ENCODE results near the gene REEP5. TPM values are rescaled to one million over a fixed set of nuclear protein-coding genes. Genes with fewer than 3 reads are reported as not detected.

The REEP5 gene
- polyA plus RNA-seq, 1 experiment: 334 TPM

DNA sequence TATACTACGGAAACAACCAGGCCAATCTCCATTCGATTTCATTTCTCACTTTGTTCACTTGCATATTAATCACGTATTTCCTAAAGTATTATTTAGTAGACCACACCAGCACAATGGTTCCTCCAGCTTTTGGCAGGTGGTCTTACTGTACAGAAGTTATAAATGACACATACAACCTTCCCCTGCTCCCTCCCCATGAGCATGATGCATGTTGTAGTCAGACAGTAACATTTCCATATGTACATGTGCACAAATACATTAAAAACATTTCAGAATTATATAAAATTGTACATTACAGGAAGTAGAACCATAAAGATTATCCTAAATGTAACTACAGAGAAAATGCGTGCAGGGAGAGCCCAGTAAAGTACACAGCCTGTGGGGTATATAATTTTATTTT, 43.9 kb downstream of the REEP5 start:
- Histone ChIP-seq H3K4me3 (ENCODE audit: low read depth, low read length) (no peak overlapping the region), H3K36me3 (ENCODE audit: control insufficient read depth, insufficient read depth, low read length) (peaks cover 4% of the 10 kb centered on the region), H3K27me3 (ENCODE audit: control insufficient read depth, insufficient read depth, low read length) (no peaks in the 10 kb centered on the region)
- TF ChIP-seq, protein P1, sequence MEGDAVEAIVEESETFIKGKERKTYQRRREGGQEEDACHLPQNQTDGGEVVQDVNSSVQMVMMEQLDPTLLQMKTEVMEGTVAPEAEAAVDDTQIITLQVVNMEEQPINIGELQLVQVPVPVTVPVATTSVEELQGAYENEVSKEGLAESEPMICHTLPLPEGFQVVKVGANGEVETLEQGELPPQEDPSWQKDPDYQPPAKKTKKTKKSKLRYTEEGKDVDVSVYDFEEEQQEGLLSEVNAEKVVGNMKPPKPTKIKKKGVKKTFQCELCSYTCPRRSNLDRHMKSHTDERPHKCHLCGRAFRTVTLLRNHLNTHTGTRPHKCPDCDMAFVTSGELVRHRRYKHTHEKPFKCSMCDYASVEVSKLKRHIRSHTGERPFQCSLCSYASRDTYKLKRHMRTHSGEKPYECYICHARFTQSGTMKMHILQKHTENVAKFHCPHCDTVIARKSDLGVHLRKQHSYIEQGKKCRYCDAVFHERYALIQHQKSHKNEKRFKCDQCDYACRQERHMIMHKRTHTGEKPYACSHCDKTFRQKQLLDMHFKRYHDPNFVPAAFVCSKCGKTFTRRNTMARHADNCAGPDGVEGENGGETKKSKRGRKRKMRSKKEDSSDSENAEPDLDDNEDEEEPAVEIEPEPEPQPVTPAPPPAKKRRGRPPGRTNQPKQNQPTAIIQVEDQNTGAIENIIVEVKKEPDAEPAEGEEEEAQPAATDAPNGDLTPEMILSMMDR (IDR thresholded peaks at IDR 0.05; ENCODE audit: insufficient read depth, low read depth, low read length): no peak
- no peak for DNase-seq (ENCODE audit: low read depth)
- ChIA-PET POLR2A (interaction anchor here (0.7 kb wide), 1 partner anchor 15 kb away, joined by 3 read pairs; no protein-coding TSS in a partner anchor), CTCF (no interaction called here)

DNA sequence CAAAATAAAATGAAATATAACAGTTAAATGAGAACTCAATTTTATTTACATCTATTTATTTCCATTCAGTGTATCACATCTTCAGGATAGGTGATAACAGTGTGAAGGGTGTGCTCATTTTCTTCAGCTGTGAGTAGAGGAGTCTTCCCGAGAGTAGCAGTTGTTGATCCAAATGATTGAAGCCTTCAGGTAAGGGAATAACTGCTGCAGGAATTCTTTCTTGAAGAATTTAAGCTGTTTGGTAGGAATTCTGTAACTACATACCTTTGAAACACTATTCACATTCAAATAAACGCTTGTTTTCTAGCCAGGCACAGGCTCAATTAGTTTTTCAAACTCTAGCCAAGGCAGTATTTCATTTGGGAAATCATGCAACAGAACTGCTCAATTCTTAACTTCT, 45.7 kb downstream of the REEP5 start:
- ChIA-PET CTCF (no interaction called here), POLR2A (no interaction called here)
- peaks cover 3% of the 10 kb centered on the region for H3K36me3 ChIP-seq (ENCODE audit: control insufficient read depth, insufficient read depth, low read length)
- no peaks in the 10 kb centered on the region for H3K27me3 ChIP-seq (ENCODE audit: control insufficient read depth, insufficient read depth, low read length)
- H3K4me3 ChIP-seq (ENCODE audit: low read depth, low read length): no peak overlapping the region
- no peak for DNase-seq (ENCODE audit: low read depth)
- TF ChIP-seq, protein P1 (IDR thresholded peaks at IDR 0.05; ENCODE audit: insufficient read depth, low read depth, low read length): no peak

DNA sequence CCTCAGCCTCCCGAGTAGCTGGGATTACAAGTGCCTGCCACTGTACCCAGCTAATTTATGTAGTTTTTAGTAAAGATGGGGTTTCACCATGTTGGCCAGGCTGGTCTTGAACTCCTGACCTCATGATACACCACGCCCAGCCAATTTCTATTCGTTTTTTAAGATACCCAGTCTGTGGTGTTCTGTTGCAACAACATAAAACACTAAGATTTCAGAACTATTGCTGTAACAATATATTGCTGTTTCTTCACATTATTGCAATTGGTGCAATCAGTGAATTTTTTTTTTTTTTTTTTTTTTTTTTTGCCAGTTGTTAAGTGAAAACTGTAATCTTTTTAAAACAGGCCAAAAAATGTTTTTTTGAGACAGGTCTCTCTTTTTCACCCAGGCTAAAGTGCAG, 51.1 kb downstream of the REEP5 start:
- TF ChIP-seq, protein P1 (IDR thresholded peaks at IDR 0.05; ENCODE audit: insufficient read depth, low read depth, low read length): no peak
- H3K27me3 ChIP-seq (ENCODE audit: control insufficient read depth, insufficient read depth, low read length): no peaks in the 10 kb centered on the region
- no peak for DNase-seq (ENCODE audit: low read depth)
- POLR2A ChIA-PET: no interaction called here
- H3K4me3 ChIP-seq (ENCODE audit: low read depth, low read length): no peak overlapping the region
- CTCF ChIA-PET: no interaction called here
- peaks cover 7% of the 10 kb centered on the region for H3K36me3 ChIP-seq (ENCODE audit: control insufficient read depth, insufficient read depth, low read length)

DNA sequence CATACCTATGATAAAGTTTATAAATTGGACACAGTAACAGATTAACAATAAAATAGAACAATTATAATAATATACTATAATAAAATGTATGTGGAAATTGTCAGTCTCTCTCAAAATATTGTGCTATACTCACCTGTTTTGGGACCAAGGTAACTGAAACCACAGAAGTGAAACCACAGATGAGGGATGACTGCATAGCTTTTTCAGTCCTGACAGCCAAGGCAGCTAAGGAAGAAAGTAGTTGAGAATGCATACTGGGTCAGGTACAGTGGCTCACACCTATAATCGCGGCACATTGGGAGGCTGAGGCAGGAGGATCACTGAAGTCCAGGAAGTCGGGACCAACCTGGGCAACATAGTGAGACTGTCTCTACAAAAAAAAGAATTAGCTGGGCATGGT, 52.1 kb downstream of the REEP5 start:
- Histone ChIP-seq H3K4me3 (ENCODE audit: low read depth, low read length) (no peak overlapping the region), H3K36me3 (ENCODE audit: control insufficient read depth, insufficient read depth, low read length) (peaks cover 6% of the 10 kb centered on the region; the same call in 1 of the 2 replicates), H3K27me3 (ENCODE audit: control insufficient read depth, insufficient read depth, low read length) (no peaks in the 10 kb centered on the region)
- POLR2A ChIA-PET: interaction anchor here (0.5 kb wide), 1 partner anchor 172 kb away, joined by 12 read pairs; no protein-coding TSS in a partner anchor
- CTCF ChIA-PET: no interaction called here
- DNase-seq (ENCODE audit: low read depth): no peak
- TF ChIP-seq, protein P1 (IDR thresholded peaks at IDR 0.05; ENCODE audit: insufficient read depth, low read depth, low read length): no peak

DNA sequence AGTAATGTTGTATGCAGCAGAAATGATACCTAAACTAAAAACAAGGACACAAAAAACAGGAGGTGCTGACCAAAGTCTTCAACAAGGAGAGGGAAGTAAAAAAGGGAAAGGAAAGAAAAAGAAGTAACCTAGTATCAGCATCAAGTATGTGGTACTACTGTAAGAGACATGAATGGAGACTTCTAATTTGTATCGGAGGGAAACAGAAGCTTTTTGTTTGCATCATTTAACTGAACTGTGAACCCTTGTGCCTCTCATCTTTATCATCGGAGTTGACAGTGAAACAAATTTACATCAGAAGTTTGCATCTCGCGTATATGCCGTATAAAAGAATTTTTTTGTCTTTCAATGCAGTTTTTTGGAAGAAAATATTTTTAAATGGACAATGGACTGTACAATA, 54.6 kb downstream of the REEP5 start:
- H3K36me3 ChIP-seq (ENCODE audit: control insufficient read depth, insufficient read depth, low read length): peaks cover 8% of the 10 kb centered on the region
- TF ChIP-seq, protein P1 (IDR thresholded peaks at IDR 0.05; ENCODE audit: insufficient read depth, low read depth, low read length): no peak
- ChIA-PET POLR2A (no interaction called here), CTCF (no interaction called here)
- DNase-seq (ENCODE audit: low read depth): no peak
- H3K4me3 ChIP-seq (ENCODE audit: low read depth, low read length): no peak overlapping the region
- no peaks in the 10 kb centered on the region for H3K27me3 ChIP-seq (ENCODE audit: control insufficient read depth, insufficient read depth, low read length)
